OCI-LY1 (cell line): ENCODE measurements around the gene RNFT2.

Experiments
- EZH2 ChIP-seq: fragments of 200-600 bp; sonication (generic), shearing (Covaris generic); IDR thresholded peaks from 2 replicates; pipeline ENCODE4 v1.8.0; 2017; ENCODE audit warnings: borderline replicate concordance, mixed run types, mild to moderate bottlenecking, antibody characterized with exemption, low read length, moderate library complexity, mixed read lengths
- TF ChIP-seq, protein P1 (sequence below): fragments of 200-600 bp; sonication (generic), shearing (Covaris generic); IDR thresholded peaks from 2 replicates; pipeline ENCODE4 v1.5.1; 2017; ENCODE audit warnings: mild to moderate bottlenecking, antibody characterized with exemption, low read length, moderate library complexity, mixed read lengths

- TF ChIP-seq, protein P1, sequence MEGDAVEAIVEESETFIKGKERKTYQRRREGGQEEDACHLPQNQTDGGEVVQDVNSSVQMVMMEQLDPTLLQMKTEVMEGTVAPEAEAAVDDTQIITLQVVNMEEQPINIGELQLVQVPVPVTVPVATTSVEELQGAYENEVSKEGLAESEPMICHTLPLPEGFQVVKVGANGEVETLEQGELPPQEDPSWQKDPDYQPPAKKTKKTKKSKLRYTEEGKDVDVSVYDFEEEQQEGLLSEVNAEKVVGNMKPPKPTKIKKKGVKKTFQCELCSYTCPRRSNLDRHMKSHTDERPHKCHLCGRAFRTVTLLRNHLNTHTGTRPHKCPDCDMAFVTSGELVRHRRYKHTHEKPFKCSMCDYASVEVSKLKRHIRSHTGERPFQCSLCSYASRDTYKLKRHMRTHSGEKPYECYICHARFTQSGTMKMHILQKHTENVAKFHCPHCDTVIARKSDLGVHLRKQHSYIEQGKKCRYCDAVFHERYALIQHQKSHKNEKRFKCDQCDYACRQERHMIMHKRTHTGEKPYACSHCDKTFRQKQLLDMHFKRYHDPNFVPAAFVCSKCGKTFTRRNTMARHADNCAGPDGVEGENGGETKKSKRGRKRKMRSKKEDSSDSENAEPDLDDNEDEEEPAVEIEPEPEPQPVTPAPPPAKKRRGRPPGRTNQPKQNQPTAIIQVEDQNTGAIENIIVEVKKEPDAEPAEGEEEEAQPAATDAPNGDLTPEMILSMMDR: no peak
- TF ChIP-seq EZH2: no peak
These were observed 42.7 kb upstream of the RNFT2 start for GRCh38 chr12:116695464-116695725.
